WTC11 (cell line): Measurements from ENCODE around the gene PLPPR1. TPM values are rescaled to one million over a fixed set of nuclear protein-coding genes. Genes with fewer than 3 reads are reported as not detected.

ENCODE experiments used
- ATAC-seq: fragments of 200-7000 bp; cut with Tn5 transposase; 2 replicates; pipeline ENCODE4 v1.10.0; 2021; ENCODE audit warnings: mild to moderate bottlenecking, moderate library complexity
- CTCF ChIA-PET: fragments of 300-600 bp; sonication (Branson Sonifier 250); formaldehyde crosslinking; loops from one replicate; lab custom pipeline; 2021; ENCODE audit warnings: antibody characterized with exemption; lab: Charles Lee
- POLR2A ChIA-PET: fragments of 350-600 bp; sonication (Branson Sonifier 250); formaldehyde crosslinking; loops from one replicate; lab custom pipeline; 2021; ENCODE audit warnings: antibody characterized with exemption; lab: Charles Lee
- DNase-seq: peaks from one replicate; pipeline ENCODE4 v3.0.0; 2021; ENCODE audit warnings: low spot score
- H3K27ac Mint-ChIP-seq: 2 replicates; pipeline ENCODE4 v1.8.0; 2021; ENCODE audit warnings: mixed read lengths
- H3K27me3 Mint-ChIP-seq: 2 replicates; pipeline ENCODE4 v1.8.0; 2021; ENCODE audit warnings: low read depth, mild to moderate bottlenecking, moderate library complexity, mixed read lengths
- H3K36me3 Mint-ChIP-seq: 2 replicates; pipeline ENCODE4 v1.8.0; 2021; ENCODE audit warnings: mixed read lengths
- H3K4me1 Mint-ChIP-seq: 2 replicates; pipeline ENCODE4 v1.8.0; 2022; ENCODE audit warnings: mixed read lengths
- H3K4me3 Mint-ChIP-seq: 2 replicates; pipeline ENCODE4 v1.8.0; 2021; ENCODE audit warnings: mild to moderate bottlenecking, moderate library complexity, mixed read lengths
- H3K9me3 Mint-ChIP-seq: 2 replicates; pipeline ENCODE4 v1.8.0; 2021; ENCODE audit warnings: mixed read lengths
- ESRRA ChIP-seq: sonication (generic); formaldehyde crosslinking; IDR thresholded peaks from 2 replicates; pipeline ENCODE4 v1.8.1; 2022; ENCODE audit warnings: mild to moderate bottlenecking, missing genetic modification reagents, borderline replicate concordance
- GABPB1 ChIP-seq: sonication (generic); formaldehyde crosslinking; IDR thresholded peaks from 2 replicates; pipeline ENCODE4 v1.8.1; 2023; ENCODE audit warnings: mild to moderate bottlenecking, missing genetic modification reagents
- JUN ChIP-seq: sonication (generic); formaldehyde crosslinking; IDR thresholded peaks from 2 replicates; pipeline ENCODE4 v1.8.0; 2023; ENCODE audit warnings: mild to moderate bottlenecking, missing genetic modification reagents
- MXD4 ChIP-seq: fragments of 250-450 bp; sonication (Bioruptor Pico); IDR thresholded peaks from 2 replicates; pipeline ENCODE4 v1.8.0; 2021; ENCODE audit warnings: mild to moderate bottlenecking, moderate library complexity, borderline replicate concordance
- NFATC4 ChIP-seq: fragments of 250-450 bp; sonication (Bioruptor Pico); IDR thresholded peaks from 2 replicates; pipeline ENCODE4 v1.9.0; 2021; ENCODE audit warnings: mild to moderate bottlenecking
- RELA ChIP-seq: sonication (generic); formaldehyde crosslinking; IDR thresholded peaks from 2 replicates; pipeline ENCODE4 v1.8.1; 2022; ENCODE audit warnings: missing genetic modification reagents, mild to moderate bottlenecking, borderline replicate concordance
- RORB ChIP-seq: fragments of 250-450 bp; sonication (Bioruptor Pico); IDR thresholded peaks from 2 replicates; pipeline ENCODE4 v1.9.0; 2021; ENCODE audit warnings: mild to moderate bottlenecking
- SOX15 ChIP-seq: fragments of 250-450 bp; sonication (Bioruptor Pico); IDR thresholded peaks from 2 replicates; pipeline ENCODE4 v1.9.0; 2021; ENCODE audit warnings: mild to moderate bottlenecking
- ZNF138 ChIP-seq: sonication (generic); formaldehyde crosslinking; conservative IDR thresholded peaks from 2 replicates; pipeline ENCODE4 v1.8.1; 2022; ENCODE audit warnings: mild to moderate bottlenecking, moderate library complexity, missing genetic modification reagents
- total RNA-seq: library from RNA; stranded (reverse); gene quantifications from 3 replicates; pipeline ENCODE4 v1.2.3, GENCODE V29; 2021
- TF ChIP-seq, protein P1 (sequence below): fragments of 250-450 bp; sonication (Bioruptor Pico); IDR thresholded peaks from 2 replicates; pipeline ENCODE4 v1.9.0; 2021; ENCODE audit warnings: mild to moderate bottlenecking, borderline replicate concordance
- TF ChIP-seq, protein P2 (sequence below): sonication (generic); formaldehyde crosslinking; IDR thresholded peaks from 2 replicates; pipeline ENCODE4 v1.8.0; 2023; ENCODE audit warnings: missing genetic modification reagents, mild to moderate bottlenecking, borderline replicate concordance
- TF ChIP-seq, protein P3 (sequence below): fragments of 250-450 bp; sonication (Bioruptor Pico); conservative IDR thresholded peaks from 2 replicates; pipeline ENCODE4 v1.9.0; 2021; ENCODE audit warnings: mild to moderate bottlenecking
- TF ChIP-seq, protein P4 (sequence below): fragments of 250-450 bp; sonication (Bioruptor Pico); IDR thresholded peaks from 2 replicates; pipeline ENCODE4 v1.8.0; 2021; ENCODE audit warnings: mild to moderate bottlenecking
- TF ChIP-seq, protein P5 (sequence below): sonication (generic); formaldehyde crosslinking; IDR thresholded peaks from 2 replicates; pipeline ENCODE4 v1.8.1; 2023; ENCODE audit warnings: mild to moderate bottlenecking, missing genetic modification reagents
- TF ChIP-seq, protein P6 (sequence below): sonication (generic); formaldehyde crosslinking; IDR thresholded peaks from 2 replicates; pipeline ENCODE4 v1.8.0; 2022; ENCODE audit warnings: mild to moderate bottlenecking, missing genetic modification reagents
- TF ChIP-seq, protein P7 (sequence below): fragments of 200-600 bp; IDR thresholded peaks from 2 replicates; pipeline ENCODE4 v1.8.0; 2022; ENCODE audit warnings: antibody characterized with exemption
- TF ChIP-seq, protein P8 (sequence below): sonication (generic); formaldehyde crosslinking; IDR thresholded peaks from 2 replicates; pipeline ENCODE4 v1.8.1; 2022; ENCODE audit warnings: low read depth, mild to moderate bottlenecking, moderate library complexity, missing genetic modification reagents, borderline replicate concordance
- TF ChIP-seq, protein P9 (sequence below): sonication (generic); formaldehyde crosslinking; IDR thresholded peaks from 2 replicates; pipeline ENCODE4 v1.8.1; 2022; ENCODE audit warnings: mild to moderate bottlenecking, missing genetic modification reagents, moderate library complexity, borderline replicate concordance

Gene PLPPR1
- total RNA-seq, 1 experiment from 2014 or later = 1.5 TPM

DNA sequence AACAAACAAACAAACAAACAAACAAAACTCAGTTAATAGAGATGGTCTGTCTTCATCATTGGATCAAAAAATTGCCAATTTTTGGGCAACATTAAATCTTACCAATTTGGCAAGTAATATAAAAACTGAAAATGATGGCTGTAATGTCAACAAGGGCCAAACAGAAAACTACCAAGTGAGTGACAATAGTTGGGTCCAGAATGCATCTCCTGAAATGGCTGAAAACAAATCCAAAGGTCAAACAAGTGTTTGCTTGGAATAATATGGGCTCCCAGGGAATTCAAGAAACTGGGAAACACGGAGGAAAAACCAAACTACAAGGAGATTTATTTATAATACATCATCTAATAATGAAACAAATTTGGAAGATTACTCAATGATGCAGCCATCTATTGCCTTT is 331.2 kb downstream of the PLPPR1 start:
- no peaks in the 10 kb centered on the region for H3K4me1 Mint-ChIP-seq
- ATAC-seq = no peak
- POLR2A ChIA-PET = no interaction called here

More for the DNA sequence above, 331.2 kb downstream of the PLPPR1 start:
- CTCF ChIA-PET = no interaction called here
- no peak for TF ChIP-seq MXD4 (CRISPR knock-in tag)
- TF ChIP-seq, protein P1, sequence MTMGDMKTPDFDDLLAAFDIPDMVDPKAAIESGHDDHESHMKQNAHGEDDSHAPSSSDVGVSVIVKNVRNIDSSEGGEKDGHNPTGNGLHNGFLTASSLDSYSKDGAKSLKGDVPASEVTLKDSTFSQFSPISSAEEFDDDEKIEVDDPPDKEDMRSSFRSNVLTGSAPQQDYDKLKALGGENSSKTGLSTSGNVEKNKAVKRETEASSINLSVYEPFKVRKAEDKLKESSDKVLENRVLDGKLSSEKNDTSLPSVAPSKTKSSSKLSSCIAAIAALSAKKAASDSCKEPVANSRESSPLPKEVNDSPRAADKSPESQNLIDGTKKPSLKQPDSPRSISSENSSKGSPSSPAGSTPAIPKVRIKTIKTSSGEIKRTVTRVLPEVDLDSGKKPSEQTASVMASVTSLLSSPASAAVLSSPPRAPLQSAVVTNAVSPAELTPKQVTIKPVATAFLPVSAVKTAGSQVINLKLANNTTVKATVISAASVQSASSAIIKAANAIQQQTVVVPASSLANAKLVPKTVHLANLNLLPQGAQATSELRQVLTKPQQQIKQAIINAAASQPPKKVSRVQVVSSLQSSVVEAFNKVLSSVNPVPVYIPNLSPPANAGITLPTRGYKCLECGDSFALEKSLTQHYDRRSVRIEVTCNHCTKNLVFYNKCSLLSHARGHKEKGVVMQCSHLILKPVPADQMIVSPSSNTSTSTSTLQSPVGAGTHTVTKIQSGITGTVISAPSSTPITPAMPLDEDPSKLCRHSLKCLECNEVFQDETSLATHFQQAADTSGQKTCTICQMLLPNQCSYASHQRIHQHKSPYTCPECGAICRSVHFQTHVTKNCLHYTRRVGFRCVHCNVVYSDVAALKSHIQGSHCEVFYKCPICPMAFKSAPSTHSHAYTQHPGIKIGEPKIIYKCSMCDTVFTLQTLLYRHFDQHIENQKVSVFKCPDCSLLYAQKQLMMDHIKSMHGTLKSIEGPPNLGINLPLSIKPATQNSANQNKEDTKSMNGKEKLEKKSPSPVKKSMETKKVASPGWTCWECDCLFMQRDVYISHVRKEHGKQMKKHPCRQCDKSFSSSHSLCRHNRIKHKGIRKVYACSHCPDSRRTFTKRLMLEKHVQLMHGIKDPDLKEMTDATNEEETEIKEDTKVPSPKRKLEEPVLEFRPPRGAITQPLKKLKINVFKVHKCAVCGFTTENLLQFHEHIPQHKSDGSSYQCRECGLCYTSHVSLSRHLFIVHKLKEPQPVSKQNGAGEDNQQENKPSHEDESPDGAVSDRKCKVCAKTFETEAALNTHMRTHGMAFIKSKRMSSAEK (CRISPR knock-in tag) = no peak
- no peak for TF ChIP-seq JUN (CRISPR knock-in tag)
- TF ChIP-seq, protein P2, sequence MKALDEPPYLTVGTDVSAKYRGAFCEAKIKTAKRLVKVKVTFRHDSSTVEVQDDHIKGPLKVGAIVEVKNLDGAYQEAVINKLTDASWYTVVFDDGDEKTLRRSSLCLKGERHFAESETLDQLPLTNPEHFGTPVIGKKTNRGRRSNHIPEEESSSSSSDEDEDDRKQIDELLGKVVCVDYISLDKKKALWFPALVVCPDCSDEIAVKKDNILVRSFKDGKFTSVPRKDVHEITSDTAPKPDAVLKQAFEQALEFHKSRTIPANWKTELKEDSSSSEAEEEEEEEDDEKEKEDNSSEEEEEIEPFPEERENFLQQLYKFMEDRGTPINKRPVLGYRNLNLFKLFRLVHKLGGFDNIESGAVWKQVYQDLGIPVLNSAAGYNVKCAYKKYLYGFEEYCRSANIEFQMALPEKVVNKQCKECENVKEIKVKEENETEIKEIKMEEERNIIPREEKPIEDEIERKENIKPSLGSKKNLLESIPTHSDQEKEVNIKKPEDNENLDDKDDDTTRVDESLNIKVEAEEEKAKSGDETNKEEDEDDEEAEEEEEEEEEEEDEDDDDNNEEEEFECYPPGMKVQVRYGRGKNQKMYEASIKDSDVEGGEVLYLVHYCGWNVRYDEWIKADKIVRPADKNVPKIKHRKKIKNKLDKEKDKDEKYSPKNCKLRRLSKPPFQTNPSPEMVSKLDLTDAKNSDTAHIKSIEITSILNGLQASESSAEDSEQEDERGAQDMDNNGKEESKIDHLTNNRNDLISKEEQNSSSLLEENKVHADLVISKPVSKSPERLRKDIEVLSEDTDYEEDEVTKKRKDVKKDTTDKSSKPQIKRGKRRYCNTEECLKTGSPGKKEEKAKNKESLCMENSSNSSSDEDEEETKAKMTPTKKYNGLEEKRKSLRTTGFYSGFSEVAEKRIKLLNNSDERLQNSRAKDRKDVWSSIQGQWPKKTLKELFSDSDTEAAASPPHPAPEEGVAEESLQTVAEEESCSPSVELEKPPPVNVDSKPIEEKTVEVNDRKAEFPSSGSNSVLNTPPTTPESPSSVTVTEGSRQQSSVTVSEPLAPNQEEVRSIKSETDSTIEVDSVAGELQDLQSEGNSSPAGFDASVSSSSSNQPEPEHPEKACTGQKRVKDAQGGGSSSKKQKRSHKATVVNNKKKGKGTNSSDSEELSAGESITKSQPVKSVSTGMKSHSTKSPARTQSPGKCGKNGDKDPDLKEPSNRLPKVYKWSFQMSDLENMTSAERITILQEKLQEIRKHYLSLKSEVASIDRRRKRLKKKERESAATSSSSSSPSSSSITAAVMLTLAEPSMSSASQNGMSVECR (CRISPR knock-in tag) = no peak
- no peak for TF ChIP-seq RELA (CRISPR knock-in tag)
- TF ChIP-seq, protein P3, sequence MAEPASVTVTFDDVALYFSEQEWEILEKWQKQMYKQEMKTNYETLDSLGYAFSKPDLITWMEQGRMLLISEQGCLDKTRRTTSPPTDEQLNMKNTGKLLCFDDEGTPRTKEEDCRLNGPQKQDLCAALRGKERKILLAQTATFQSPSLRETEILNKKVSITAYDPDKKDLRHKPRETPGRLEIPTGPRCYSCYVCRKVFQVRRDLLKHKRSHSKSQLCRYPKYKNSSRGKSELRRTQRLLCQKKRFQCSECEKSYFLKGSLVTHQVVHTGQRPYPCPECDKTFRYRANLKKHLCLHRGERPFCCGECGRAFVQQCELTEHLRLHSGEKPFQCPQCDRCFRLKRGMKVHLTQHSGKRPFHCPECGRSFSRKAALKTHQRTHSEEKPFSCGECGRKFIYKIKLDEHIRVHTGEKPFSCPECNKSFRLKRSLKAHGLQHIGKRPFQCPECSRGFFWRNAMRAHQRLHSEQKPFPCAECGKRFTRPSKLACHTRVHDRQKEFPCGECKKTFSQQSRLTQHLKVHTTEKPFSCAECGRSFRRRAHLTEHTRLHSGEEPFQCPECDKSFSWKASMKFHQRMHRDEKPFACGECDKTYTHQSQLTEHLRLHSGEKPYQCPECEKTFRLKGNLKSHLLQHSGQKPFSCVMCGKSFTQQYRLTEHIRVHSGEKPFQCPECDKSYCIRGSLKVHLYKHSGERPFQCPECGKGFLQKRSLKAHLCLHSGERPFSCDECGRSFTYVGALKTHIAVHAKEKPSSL (CRISPR knock-in tag) = no peak
- no peak for TF ChIP-seq RORB (CRISPR knock-in tag)
- no peak for TF ChIP-seq GABPB1 (CRISPR knock-in tag)
- TF ChIP-seq, protein P4, sequence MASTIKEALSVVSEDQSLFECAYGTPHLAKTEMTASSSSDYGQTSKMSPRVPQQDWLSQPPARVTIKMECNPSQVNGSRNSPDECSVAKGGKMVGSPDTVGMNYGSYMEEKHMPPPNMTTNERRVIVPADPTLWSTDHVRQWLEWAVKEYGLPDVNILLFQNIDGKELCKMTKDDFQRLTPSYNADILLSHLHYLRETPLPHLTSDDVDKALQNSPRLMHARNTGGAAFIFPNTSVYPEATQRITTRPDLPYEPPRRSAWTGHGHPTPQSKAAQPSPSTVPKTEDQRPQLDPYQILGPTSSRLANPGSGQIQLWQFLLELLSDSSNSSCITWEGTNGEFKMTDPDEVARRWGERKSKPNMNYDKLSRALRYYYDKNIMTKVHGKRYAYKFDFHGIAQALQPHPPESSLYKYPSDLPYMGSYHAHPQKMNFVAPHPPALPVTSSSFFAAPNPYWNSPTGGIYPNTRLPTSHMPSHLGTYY (CRISPR knock-in tag) = no peak
- no peak for TF ChIP-seq ESRRA (CRISPR knock-in tag)
- TF ChIP-seq, protein P5, sequence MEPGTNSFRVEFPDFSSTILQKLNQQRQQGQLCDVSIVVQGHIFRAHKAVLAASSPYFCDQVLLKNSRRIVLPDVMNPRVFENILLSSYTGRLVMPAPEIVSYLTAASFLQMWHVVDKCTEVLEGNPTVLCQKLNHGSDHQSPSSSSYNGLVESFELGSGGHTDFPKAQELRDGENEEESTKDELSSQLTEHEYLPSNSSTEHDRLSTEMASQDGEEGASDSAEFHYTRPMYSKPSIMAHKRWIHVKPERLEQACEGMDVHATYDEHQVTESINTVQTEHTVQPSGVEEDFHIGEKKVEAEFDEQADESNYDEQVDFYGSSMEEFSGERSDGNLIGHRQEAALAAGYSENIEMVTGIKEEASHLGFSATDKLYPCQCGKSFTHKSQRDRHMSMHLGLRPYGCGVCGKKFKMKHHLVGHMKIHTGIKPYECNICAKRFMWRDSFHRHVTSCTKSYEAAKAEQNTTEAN = no peak
- TF ChIP-seq, protein P6, sequence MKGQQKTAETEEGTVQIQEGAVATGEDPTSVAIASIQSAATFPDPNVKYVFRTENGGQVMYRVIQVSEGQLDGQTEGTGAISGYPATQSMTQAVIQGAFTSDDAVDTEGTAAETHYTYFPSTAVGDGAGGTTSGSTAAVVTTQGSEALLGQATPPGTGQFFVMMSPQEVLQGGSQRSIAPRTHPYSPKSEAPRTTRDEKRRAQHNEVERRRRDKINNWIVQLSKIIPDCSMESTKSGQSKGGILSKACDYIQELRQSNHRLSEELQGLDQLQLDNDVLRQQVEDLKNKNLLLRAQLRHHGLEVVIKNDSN (CRISPR knock-in tag) = no peak
- TF ChIP-seq, protein P7, sequence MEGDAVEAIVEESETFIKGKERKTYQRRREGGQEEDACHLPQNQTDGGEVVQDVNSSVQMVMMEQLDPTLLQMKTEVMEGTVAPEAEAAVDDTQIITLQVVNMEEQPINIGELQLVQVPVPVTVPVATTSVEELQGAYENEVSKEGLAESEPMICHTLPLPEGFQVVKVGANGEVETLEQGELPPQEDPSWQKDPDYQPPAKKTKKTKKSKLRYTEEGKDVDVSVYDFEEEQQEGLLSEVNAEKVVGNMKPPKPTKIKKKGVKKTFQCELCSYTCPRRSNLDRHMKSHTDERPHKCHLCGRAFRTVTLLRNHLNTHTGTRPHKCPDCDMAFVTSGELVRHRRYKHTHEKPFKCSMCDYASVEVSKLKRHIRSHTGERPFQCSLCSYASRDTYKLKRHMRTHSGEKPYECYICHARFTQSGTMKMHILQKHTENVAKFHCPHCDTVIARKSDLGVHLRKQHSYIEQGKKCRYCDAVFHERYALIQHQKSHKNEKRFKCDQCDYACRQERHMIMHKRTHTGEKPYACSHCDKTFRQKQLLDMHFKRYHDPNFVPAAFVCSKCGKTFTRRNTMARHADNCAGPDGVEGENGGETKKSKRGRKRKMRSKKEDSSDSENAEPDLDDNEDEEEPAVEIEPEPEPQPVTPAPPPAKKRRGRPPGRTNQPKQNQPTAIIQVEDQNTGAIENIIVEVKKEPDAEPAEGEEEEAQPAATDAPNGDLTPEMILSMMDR = no peak
- no peak for TF ChIP-seq ZNF138 (CRISPR knock-in tag)
- TF ChIP-seq, protein P8, sequence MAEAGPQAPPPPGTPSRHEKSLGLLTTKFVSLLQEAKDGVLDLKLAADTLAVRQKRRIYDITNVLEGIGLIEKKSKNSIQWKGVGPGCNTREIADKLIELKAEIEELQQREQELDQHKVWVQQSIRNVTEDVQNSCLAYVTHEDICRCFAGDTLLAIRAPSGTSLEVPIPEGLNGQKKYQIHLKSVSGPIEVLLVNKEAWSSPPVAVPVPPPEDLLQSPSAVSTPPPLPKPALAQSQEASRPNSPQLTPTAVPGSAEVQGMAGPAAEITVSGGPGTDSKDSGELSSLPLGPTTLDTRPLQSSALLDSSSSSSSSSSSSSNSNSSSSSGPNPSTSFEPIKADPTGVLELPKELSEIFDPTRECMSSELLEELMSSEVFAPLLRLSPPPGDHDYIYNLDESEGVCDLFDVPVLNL (CRISPR knock-in tag) = no peak
- no peak for TF ChIP-seq SOX15 (CRISPR knock-in tag)
- TF ChIP-seq, protein P9, sequence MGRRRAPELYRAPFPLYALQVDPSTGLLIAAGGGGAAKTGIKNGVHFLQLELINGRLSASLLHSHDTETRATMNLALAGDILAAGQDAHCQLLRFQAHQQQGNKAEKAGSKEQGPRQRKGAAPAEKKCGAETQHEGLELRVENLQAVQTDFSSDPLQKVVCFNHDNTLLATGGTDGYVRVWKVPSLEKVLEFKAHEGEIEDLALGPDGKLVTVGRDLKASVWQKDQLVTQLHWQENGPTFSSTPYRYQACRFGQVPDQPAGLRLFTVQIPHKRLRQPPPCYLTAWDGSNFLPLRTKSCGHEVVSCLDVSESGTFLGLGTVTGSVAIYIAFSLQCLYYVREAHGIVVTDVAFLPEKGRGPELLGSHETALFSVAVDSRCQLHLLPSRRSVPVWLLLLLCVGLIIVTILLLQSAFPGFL (CRISPR knock-in tag) = no peak
- no peak for TF ChIP-seq NFATC4 (CRISPR knock-in tag)
- no peak overlapping the region for H3K4me3 Mint-ChIP-seq
- H3K9me3 Mint-ChIP-seq = peaks cover 8% of the 10 kb centered on the region
- H3K36me3 Mint-ChIP-seq = no peaks in the 10 kb centered on the region; the same call in 1 of the 2 replicates
- no peaks in the 10 kb centered on the region for H3K27me3 Mint-ChIP-seq
- no peak for DNase-seq
- H3K27ac Mint-ChIP-seq = no peak overlapping the region
